ENCODE data around the gene MARS1.

MARS1 gene

GRCh38 chr12:57526477-57527126 is 38.7 kb downstream of the MARS1 start:
- no peak overlapping the region for H3K4me3 ChIP-seq (ENCODE audit: low read depth in 1 of 5, low read length in 5 of 5)
- no peaks in the 10 kb centered on the region for H3K9me3 ChIP-seq (ENCODE audit: control insufficient read depth in 5 of 5, low read length in 5 of 5)
- peak overlapping the region in 2 of 5 donors; percentile 10 to 19 for H3K9ac ChIP-seq (ENCODE audit: low read length in 5 of 5)
- no peak overlapping the region for H3K27ac ChIP-seq (ENCODE audit: low read depth, low read length)
- no peaks in the 10 kb centered on the region for H3K27me3 ChIP-seq (ENCODE audit: control insufficient read depth in 5 of 5, insufficient read depth in 4 of 5, low read length in 5 of 5)
- peaks cover 4 to 75% (median 73%) of the 10 kb centered on the region in 5 donors for H3K36me3 ChIP-seq (ENCODE audit: control insufficient read depth in 5 of 5, insufficient read depth in 5 of 5, low read length in 5 of 5)
- H3K4me1 ChIP-seq (ENCODE audit: control insufficient read depth in 5 of 5, insufficient read depth in 5 of 5, low read length in 5 of 5), result peaks cover 10 to 32% (median 32%) of the 10 kb centered on the region in 5 donors

- Histone ChIP-seq H3K27ac (ENCODE audit: low read depth, low read length) (no peak overlapping the region), H3K36me3 (ENCODE audit: control insufficient read depth in 5 of 5, insufficient read depth in 5 of 5, low read length in 5 of 5) (peaks cover 4 to 81% (median 79%) of the 10 kb centered on the region in 5 donors), H3K27me3 (ENCODE audit: control insufficient read depth in 5 of 5, insufficient read depth in 4 of 5, low read length in 5 of 5) (no peaks in the 10 kb centered on the region), H3K4me3 (ENCODE audit: low read depth in 1 of 5, low read length in 5 of 5) (no peak overlapping the region), H3K9me3 (ENCODE audit: control insufficient read depth in 5 of 5, low read length in 5 of 5) (no peaks in the 10 kb centered on the region), H3K9ac (ENCODE audit: low read length in 5 of 5) (peak overlapping the region in 1 of 5 donors; percentile 6), H3K4me1 (ENCODE audit: control insufficient read depth in 5 of 5, insufficient read depth in 5 of 5, low read length in 5 of 5) (peaks cover 9 to 26% (median 26%) of the 10 kb centered on the region in 5 donors)
Observed at GRCh38 chr12:57527184-57527583, 39.3 kb downstream of the MARS1 start.

- H3K27me3 ChIP-seq (ENCODE audit: control insufficient read depth in 5 of 5, insufficient read depth in 4 of 5, low read length in 5 of 5), result no peaks in the 10 kb centered on the region
- H3K9me3 ChIP-seq (ENCODE audit: control insufficient read depth in 5 of 5, low read length in 5 of 5), result no peaks in the 10 kb centered on the region
- peaks cover 11 to 90% (median 89%) of the 10 kb centered on the region in 5 donors for H3K36me3 ChIP-seq (ENCODE audit: control insufficient read depth in 5 of 5, insufficient read depth in 5 of 5, low read length in 5 of 5)
- H3K9ac ChIP-seq (ENCODE audit: low read length in 5 of 5), result no peak overlapping the region
- no peak overlapping the region for H3K27ac ChIP-seq (ENCODE audit: low read depth, low read length)
- no peak overlapping the region for H3K4me3 ChIP-seq (ENCODE audit: low read depth in 1 of 5, low read length in 5 of 5)
- H3K4me1 ChIP-seq (ENCODE audit: control insufficient read depth in 5 of 5, insufficient read depth in 5 of 5, low read length in 5 of 5), result peaks cover 9 to 25% (median 23%) of the 10 kb centered on the region in 5 donors
Observed at GRCh38 chr12:57528176-57528575, 40.3 kb downstream of the MARS1 start.

GRCh38 chr12:57528831-57529555 is 41.1 kb downstream of the MARS1 start:
- Histone ChIP-seq H3K4me1 (ENCODE audit: control insufficient read depth in 5 of 5, insufficient read depth in 5 of 5, low read length in 5 of 5) (peaks cover 6 to 17% (median 15%) of the 10 kb centered on the region in 5 donors), H3K27ac (ENCODE audit: low read depth, low read length) (no peak overlapping the region), H3K9ac (ENCODE audit: low read length in 5 of 5) (no peak overlapping the region), H3K4me3 (ENCODE audit: low read depth in 1 of 5, low read length in 5 of 5) (no peak overlapping the region), H3K9me3 (ENCODE audit: control insufficient read depth in 5 of 5, low read length in 5 of 5) (no peaks in the 10 kb centered on the region), H3K27me3 (ENCODE audit: control insufficient read depth in 5 of 5, insufficient read depth in 4 of 5, low read length in 5 of 5) (no peaks in the 10 kb centered on the region), H3K36me3 (ENCODE audit: control insufficient read depth in 5 of 5, insufficient read depth in 5 of 5, low read length in 5 of 5) (peaks cover 11 to 97% (median 94%) of the 10 kb centered on the region in 5 donors)

DNA sequence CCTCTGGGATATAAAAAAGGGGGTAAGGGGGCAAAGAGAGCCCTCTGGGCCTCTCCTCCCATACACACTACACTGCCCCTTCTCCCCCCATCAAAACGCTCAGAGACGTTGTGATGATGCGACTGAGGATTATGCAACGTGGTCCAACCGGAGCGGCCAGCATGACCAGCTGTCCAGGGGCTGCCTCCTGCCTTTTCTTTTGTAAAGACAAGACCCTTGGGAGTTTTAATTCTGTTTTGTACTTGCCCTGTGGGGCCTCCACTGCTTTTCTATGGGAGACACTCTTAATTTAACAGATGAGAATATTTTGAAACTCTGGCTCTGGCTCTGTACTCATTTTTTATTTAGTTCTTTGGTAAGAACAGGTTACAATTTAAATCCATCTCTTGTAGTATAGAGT is 42.0 kb downstream of the MARS1 start:
- no peaks in the 10 kb centered on the region for H3K27me3 ChIP-seq (ENCODE audit: control insufficient read depth in 5 of 5, insufficient read depth in 4 of 5, low read length in 5 of 5)
- H3K9me3 ChIP-seq (ENCODE audit: control insufficient read depth in 5 of 5, low read length in 5 of 5), result no peaks in the 10 kb centered on the region
- peaks cover 11 to 97% (median 94%) of the 10 kb centered on the region in 5 donors for H3K36me3 ChIP-seq (ENCODE audit: control insufficient read depth in 5 of 5, insufficient read depth in 5 of 5, low read length in 5 of 5)
- H3K4me1 ChIP-seq (ENCODE audit: control insufficient read depth in 5 of 5, insufficient read depth in 5 of 5, low read length in 5 of 5), result peaks cover 0 to 9% (median 7%) of the 10 kb centered on the region in 5 donors
- no peak overlapping the region for H3K27ac ChIP-seq (ENCODE audit: low read depth, low read length)
- no peak overlapping the region for H3K9ac ChIP-seq (ENCODE audit: low read length in 5 of 5)
- H3K4me3 ChIP-seq (ENCODE audit: low read depth in 1 of 5, low read length in 5 of 5), result no peak overlapping the region

DNA sequence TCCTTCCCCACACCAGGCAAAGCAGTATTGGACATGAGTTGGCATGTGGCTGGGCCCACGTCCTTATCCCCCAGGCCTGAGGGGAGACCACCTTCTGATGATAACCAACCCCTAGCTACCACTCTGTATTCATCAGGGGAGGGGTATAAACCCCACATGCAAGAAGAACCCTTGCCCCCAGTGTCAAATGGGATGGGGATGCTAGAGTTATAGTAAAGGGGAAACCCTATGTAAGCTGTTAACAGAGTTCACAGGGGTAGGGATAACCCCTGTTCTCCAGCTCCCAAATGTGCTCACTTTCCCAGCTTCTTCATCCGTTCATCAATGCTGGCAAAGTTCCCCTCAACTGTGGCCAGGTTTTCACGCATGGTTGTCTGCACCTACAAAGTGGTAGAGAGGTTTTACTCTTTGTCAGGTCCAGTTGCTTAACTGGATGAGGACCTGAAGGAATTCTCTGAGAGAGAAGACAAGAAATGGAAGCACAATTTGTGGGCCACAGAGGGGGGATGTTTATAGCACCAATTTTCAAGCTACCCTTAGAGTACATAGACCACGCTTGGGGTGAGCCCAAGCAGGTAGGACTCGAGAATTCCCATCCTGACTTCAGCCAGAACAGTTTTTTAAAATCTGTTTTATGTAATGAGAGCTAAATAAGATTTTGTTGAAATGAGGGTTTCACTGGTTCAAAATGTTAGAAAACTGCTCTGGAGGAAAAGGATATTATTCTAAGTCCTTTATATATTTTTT is 42.7 kb downstream of the MARS1 start:
- Histone ChIP-seq H3K36me3 (ENCODE audit: control insufficient read depth in 5 of 5, insufficient read depth in 5 of 5, low read length in 5 of 5) (peaks cover 11 to 97% (median 95%) of the 10 kb centered on the region in 5 donors), H3K9me3 (ENCODE audit: control insufficient read depth in 5 of 5, low read length in 5 of 5) (no peaks in the 10 kb centered on the region), H3K9ac (ENCODE audit: low read length in 5 of 5) (no peak overlapping the region), H3K27ac (ENCODE audit: low read depth, low read length) (no peak overlapping the region), H3K4me3 (ENCODE audit: low read depth in 1 of 5, low read length in 5 of 5) (no peak overlapping the region), H3K4me1 (ENCODE audit: control insufficient read depth in 5 of 5, insufficient read depth in 5 of 5, low read length in 5 of 5) (peaks cover 0 to 5% (median 2%) of the 10 kb centered on the region in 5 donors), H3K27me3 (ENCODE audit: control insufficient read depth in 5 of 5, insufficient read depth in 4 of 5, low read length in 5 of 5) (no peaks in the 10 kb centered on the region)

DNA sequence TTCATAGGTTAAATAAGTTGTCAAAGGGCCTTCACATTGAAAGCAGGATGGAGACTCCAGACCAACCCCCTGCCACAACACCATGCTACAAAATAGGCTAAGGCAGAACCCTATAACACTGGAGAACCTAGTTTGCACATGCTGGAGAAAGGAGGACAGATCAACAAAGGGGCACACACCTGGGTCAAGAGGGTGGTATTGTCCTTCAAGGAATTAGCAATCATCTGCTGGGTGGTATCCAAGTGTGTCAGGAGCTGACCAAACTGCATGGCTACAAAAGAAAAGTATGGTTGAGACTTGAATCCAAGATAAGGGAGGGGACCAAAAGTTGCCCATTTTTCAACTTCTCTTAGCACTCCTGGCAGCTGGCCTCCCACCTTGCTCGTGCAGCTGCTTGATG is 44.0 kb downstream of the MARS1 start:
- H3K9me3 ChIP-seq (ENCODE audit: control insufficient read depth in 5 of 5, low read length in 5 of 5), result no peaks in the 10 kb centered on the region
- peaks cover 11 to 88% (median 84%) of the 10 kb centered on the region in 5 donors for H3K36me3 ChIP-seq (ENCODE audit: control insufficient read depth in 5 of 5, insufficient read depth in 5 of 5, low read length in 5 of 5)
- H3K9ac ChIP-seq (ENCODE audit: low read length in 5 of 5), result no peak overlapping the region
- no peak overlapping the region for H3K27ac ChIP-seq (ENCODE audit: low read depth, low read length)
- no peak overlapping the region for H3K4me3 ChIP-seq (ENCODE audit: low read depth in 1 of 5, low read length in 5 of 5)
- H3K27me3 ChIP-seq (ENCODE audit: control insufficient read depth in 5 of 5, insufficient read depth in 4 of 5, low read length in 5 of 5), result no peaks in the 10 kb centered on the region
- peaks cover 0 to 2% (median under 1%) of the 10 kb centered on the region in 5 donors for H3K4me1 ChIP-seq (ENCODE audit: control insufficient read depth in 5 of 5, insufficient read depth in 5 of 5, low read length in 5 of 5)

DNA sequence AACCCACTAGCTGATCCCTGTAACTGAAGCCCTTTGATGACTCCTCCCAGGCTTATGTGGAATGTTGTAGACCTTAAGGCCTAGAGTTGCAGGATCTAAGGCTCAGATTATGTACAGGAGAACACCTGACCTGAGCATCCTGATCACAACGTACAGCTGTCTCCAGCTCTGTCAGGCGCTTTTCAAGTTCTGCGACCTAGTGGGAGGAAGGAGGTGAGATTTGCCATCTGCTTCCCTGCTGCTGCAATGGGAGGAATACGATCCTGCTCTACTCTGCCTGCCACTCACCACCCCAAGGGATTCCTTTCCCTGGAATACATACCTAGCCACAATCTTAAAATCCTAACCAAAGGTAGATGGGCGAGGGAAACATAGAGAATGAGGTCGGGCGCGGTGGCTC is 45.2 kb downstream of the MARS1 start:
- Histone ChIP-seq H3K9me3 (ENCODE audit: control insufficient read depth in 5 of 5, low read length in 5 of 5) (no peaks in the 10 kb centered on the region), H3K27me3 (ENCODE audit: control insufficient read depth in 5 of 5, insufficient read depth in 4 of 5, low read length in 5 of 5) (no peaks in the 10 kb centered on the region), H3K4me3 (ENCODE audit: low read depth in 1 of 5, low read length in 5 of 5) (no peak overlapping the region), H3K27ac (ENCODE audit: low read depth, low read length) (no peak overlapping the region), H3K36me3 (ENCODE audit: control insufficient read depth in 5 of 5, insufficient read depth in 5 of 5, low read length in 5 of 5) (peaks cover 11 to 84% (median 77%) of the 10 kb centered on the region in 5 donors), H3K9ac (ENCODE audit: low read length in 5 of 5) (no peak overlapping the region), H3K4me1 (ENCODE audit: control insufficient read depth in 5 of 5, insufficient read depth in 5 of 5, low read length in 5 of 5) (peaks cover 0 to 4% (median 0%) of the 10 kb centered on the region in 5 donors)

- peaks cover 0 to 8% (median 0%) of the 10 kb centered on the region in 5 donors for H3K4me1 ChIP-seq (ENCODE audit: control insufficient read depth in 5 of 5, insufficient read depth in 5 of 5, low read length in 5 of 5)
- H3K4me3 ChIP-seq (ENCODE audit: low read depth in 1 of 5, low read length in 5 of 5), result no peak overlapping the region
- peaks cover 11 to 85% (median 77%) of the 10 kb centered on the region in 5 donors for H3K36me3 ChIP-seq (ENCODE audit: control insufficient read depth in 5 of 5, insufficient read depth in 5 of 5, low read length in 5 of 5)
- H3K27ac ChIP-seq (ENCODE audit: low read depth, low read length), result no peak overlapping the region
- H3K9ac ChIP-seq (ENCODE audit: low read length in 5 of 5), result no peak overlapping the region
- no peaks in the 10 kb centered on the region for H3K9me3 ChIP-seq (ENCODE audit: control insufficient read depth in 5 of 5, low read length in 5 of 5)
- no peaks in the 10 kb centered on the region for H3K27me3 ChIP-seq (ENCODE audit: control insufficient read depth in 5 of 5, insufficient read depth in 4 of 5, low read length in 5 of 5)
Observed at GRCh38 chr12:57534250-57534649, 46.4 kb downstream of the MARS1 start.
